ENCODE measurements around the gene ARHGAP42.
"Not testable (repeated sequence)": the region's sequence is repeated elsewhere in the genome, so short reads cannot be mapped to it uniquely, and the experiment has no call there.

The ARHGAP42 gene

GRCh38 chr11:100888836-100889235, 201.7 kb downstream of the ARHGAP42 start:
- H3K9me3 ChIP-seq (ENCODE audit: low read length) = no peaks in the 10 kb centered on the region
- no peaks in the 10 kb centered on the region for H3K36me3 ChIP-seq (ENCODE audit: insufficient read depth, low read length)
- no peak overlapping the region for H3K9ac ChIP-seq (ENCODE audit: low read length)
- H3K4me1 ChIP-seq (ENCODE audit: insufficient read depth, low read length) = no peaks in the 10 kb centered on the region
- no peak overlapping the region for H3K27ac ChIP-seq (ENCODE audit: low read depth, low read length)
- H3K27me3 ChIP-seq (ENCODE audit: control insufficient read depth in 1 of 2, insufficient read depth in 2 of 2, low read length in 2 of 2) = no peaks in the 10 kb centered on the region
- H3K4me3 ChIP-seq (ENCODE audit: low read depth in 1 of 2, low read length in 2 of 2) = no peak overlapping the region

GRCh38 chr11:100889758-100890157, 202.7 kb downstream of the ARHGAP42 start:
- no peaks in the 10 kb centered on the region for H3K4me1 ChIP-seq (ENCODE audit: insufficient read depth, low read length)

GRCh38 chr11:100890789-100891188, 203.7 kb downstream of the ARHGAP42 start:
- Histone ChIP-seq H3K9ac (ENCODE audit: low read length) (no peak overlapping the region), H3K4me3 (ENCODE audit: low read depth in 1 of 2, low read length in 2 of 2) (no peak overlapping the region), H3K9me3 (ENCODE audit: low read length) (no peaks in the 10 kb centered on the region), H3K27ac (ENCODE audit: low read depth, low read length) (no peak overlapping the region), H3K4me1 (ENCODE audit: insufficient read depth, low read length) (no peaks in the 10 kb centered on the region), H3K27me3 (ENCODE audit: control insufficient read depth in 1 of 2, insufficient read depth in 2 of 2, low read length in 2 of 2) (no peaks in the 10 kb centered on the region), H3K36me3 (ENCODE audit: insufficient read depth, low read length) (no peaks in the 10 kb centered on the region)

More at GRCh38 chr11:100889758-100890157, 202.7 kb downstream of the ARHGAP42 start:
- Histone ChIP-seq H3K27me3 (ENCODE audit: control insufficient read depth in 1 of 2, insufficient read depth in 2 of 2, low read length in 2 of 2) (no peaks in the 10 kb centered on the region), H3K9me3 (ENCODE audit: low read length) (no peaks in the 10 kb centered on the region), H3K36me3 (ENCODE audit: insufficient read depth, low read length) (no peaks in the 10 kb centered on the region), H3K4me3 (ENCODE audit: low read depth in 1 of 2, low read length in 2 of 2) (no peak overlapping the region), H3K27ac (ENCODE audit: low read depth, low read length) (no peak overlapping the region), H3K9ac (ENCODE audit: low read length) (no peak overlapping the region)

DNA sequence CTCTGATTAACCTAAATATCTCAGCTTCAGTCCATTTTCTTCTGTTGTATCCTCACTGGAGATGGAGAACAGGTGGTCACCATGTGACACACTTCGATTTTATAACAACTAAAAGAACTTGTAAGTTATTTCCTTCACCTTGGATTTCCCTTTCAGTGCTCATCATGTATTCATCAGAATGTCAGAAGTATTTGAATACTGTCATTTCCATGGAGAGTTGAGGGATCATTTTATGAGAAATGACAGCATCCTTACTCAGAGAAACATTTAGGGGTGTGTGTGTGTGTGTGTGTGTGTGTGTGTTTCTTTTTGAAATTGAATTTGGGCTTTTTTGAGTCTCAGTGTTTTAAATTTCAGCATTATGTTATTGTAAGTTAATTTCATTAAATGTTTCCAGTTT, 205.8 kb downstream of the ARHGAP42 start:
- Histone ChIP-seq H3K9me3 (ENCODE audit: low read length) (no peaks in the 10 kb centered on the region), H3K9ac (ENCODE audit: low read length) (no peak overlapping the region), H3K36me3 (ENCODE audit: insufficient read depth, low read length) (no peaks in the 10 kb centered on the region), H3K4me1 (ENCODE audit: insufficient read depth, low read length) (no peaks in the 10 kb centered on the region), H3K27me3 (ENCODE audit: control insufficient read depth in 1 of 2, insufficient read depth in 2 of 2, low read length in 2 of 2) (no peaks in the 10 kb centered on the region), H3K27ac (ENCODE audit: low read depth, low read length) (no peak overlapping the region), H3K4me3 (ENCODE audit: low read depth in 1 of 2, low read length in 2 of 2) (no peak overlapping the region)

- H3K27ac ChIP-seq (ENCODE audit: low read depth, low read length) = no peak overlapping the region
- no peaks in the 10 kb centered on the region for H3K4me1 ChIP-seq (ENCODE audit: insufficient read depth, low read length)
- no peaks in the 10 kb centered on the region for H3K36me3 ChIP-seq (ENCODE audit: insufficient read depth, low read length)
- no peaks in the 10 kb centered on the region for H3K27me3 ChIP-seq (ENCODE audit: control insufficient read depth in 1 of 2, insufficient read depth in 2 of 2, low read length in 2 of 2)
- H3K9ac ChIP-seq (ENCODE audit: low read length) = no peak overlapping the region
- no peak overlapping the region for H3K4me3 ChIP-seq (ENCODE audit: low read depth in 1 of 2, low read length in 2 of 2)
- H3K9me3 ChIP-seq (ENCODE audit: low read length) = no peaks in the 10 kb centered on the region
Measured at GRCh38 chr11:100895449-100895848, 208.4 kb downstream of the ARHGAP42 start.

- H3K27ac ChIP-seq (ENCODE audit: low read depth, low read length); H3K9me3 ChIP-seq (ENCODE audit: low read length); H3K27me3 ChIP-seq (ENCODE audit: control insufficient read depth in 1 of 2, insufficient read depth in 2 of 2, low read length in 2 of 2); H3K36me3 ChIP-seq (ENCODE audit: insufficient read depth, low read length); H3K4me1 ChIP-seq (ENCODE audit: insufficient read depth, low read length); H3K4me3 ChIP-seq (ENCODE audit: low read depth in 1 of 2, low read length in 2 of 2); H3K9ac ChIP-seq (ENCODE audit: low read length): not testable (repeated sequence)
Measured at GRCh38 chr11:100895976-100896375, 208.9 kb downstream of the ARHGAP42 start.

- H3K27ac ChIP-seq (ENCODE audit: low read depth, low read length); H3K9ac ChIP-seq (ENCODE audit: low read length); H3K4me1 ChIP-seq (ENCODE audit: insufficient read depth, low read length); H3K4me3 ChIP-seq (ENCODE audit: low read depth in 1 of 2, low read length in 2 of 2); H3K9me3 ChIP-seq (ENCODE audit: low read length); H3K36me3 ChIP-seq (ENCODE audit: insufficient read depth, low read length); H3K27me3 ChIP-seq (ENCODE audit: control insufficient read depth in 1 of 2, insufficient read depth in 2 of 2, low read length in 2 of 2): not testable (repeated sequence)
Measured at GRCh38 chr11:100901471-100901870, 214.4 kb downstream of the ARHGAP42 start.

- no peaks in the 10 kb centered on the region for H3K9me3 ChIP-seq (ENCODE audit: low read length)
- H3K4me1 ChIP-seq (ENCODE audit: insufficient read depth, low read length) = no peaks in the 10 kb centered on the region
- H3K27me3 ChIP-seq (ENCODE audit: control insufficient read depth in 1 of 2, insufficient read depth in 2 of 2, low read length in 2 of 2) = no peaks in the 10 kb centered on the region
- H3K36me3 ChIP-seq (ENCODE audit: insufficient read depth, low read length) = no peaks in the 10 kb centered on the region
- no peak overlapping the region for H3K4me3 ChIP-seq (ENCODE audit: low read depth in 1 of 2, low read length in 2 of 2)
- H3K27ac ChIP-seq (ENCODE audit: low read depth, low read length) = no peak overlapping the region
- no peak overlapping the region for H3K9ac ChIP-seq (ENCODE audit: low read length)
Measured at GRCh38 chr11:100902454-100903141, 215.5 kb downstream of the ARHGAP42 start.

- Histone ChIP-seq H3K9me3 (ENCODE audit: low read length) (no peaks in the 10 kb centered on the region), H3K9ac (ENCODE audit: low read length) (no peak overlapping the region), H3K27ac (ENCODE audit: low read depth, low read length) (no peak overlapping the region), H3K27me3 (ENCODE audit: control insufficient read depth in 1 of 2, insufficient read depth in 2 of 2, low read length in 2 of 2) (no peaks in the 10 kb centered on the region), H3K4me1 (ENCODE audit: insufficient read depth, low read length) (no peaks in the 10 kb centered on the region), H3K4me3 (ENCODE audit: low read depth in 1 of 2, low read length in 2 of 2) (no peak overlapping the region), H3K36me3 (ENCODE audit: insufficient read depth, low read length) (no peaks in the 10 kb centered on the region)
Measured at GRCh38 chr11:100903284-100903683, 216.2 kb downstream of the ARHGAP42 start.

DNA sequence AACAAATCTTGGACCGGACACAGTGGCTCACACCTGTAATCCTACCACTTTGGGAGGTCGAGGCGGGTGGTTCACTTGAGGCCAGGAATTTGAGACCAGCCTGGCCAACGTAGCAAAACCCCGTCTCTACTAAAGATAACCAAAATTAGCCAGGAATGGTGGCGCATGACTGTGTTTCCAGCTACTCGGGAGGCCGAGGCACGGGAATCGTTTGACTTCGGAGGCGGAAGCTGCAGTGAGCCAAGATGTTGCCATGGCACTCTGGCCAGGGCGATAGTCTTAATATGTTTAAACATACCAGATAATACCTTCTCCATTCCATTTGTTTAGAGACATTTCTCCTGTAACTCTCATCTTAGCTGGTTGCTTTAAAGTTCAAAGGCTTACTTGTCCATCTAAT, 218.6 kb downstream of the ARHGAP42 start:
- Histone ChIP-seq H3K4me3 (ENCODE audit: low read depth in 1 of 2, low read length in 2 of 2) (no peak overlapping the region), H3K27me3 (ENCODE audit: control insufficient read depth in 1 of 2, insufficient read depth in 2 of 2, low read length in 2 of 2) (no peaks in the 10 kb centered on the region), H3K9me3 (ENCODE audit: low read length) (no peaks in the 10 kb centered on the region), H3K36me3 (ENCODE audit: insufficient read depth, low read length) (no peaks in the 10 kb centered on the region), H3K27ac (ENCODE audit: low read depth, low read length) (no peak overlapping the region), H3K9ac (ENCODE audit: low read length) (no peak overlapping the region), H3K4me1 (ENCODE audit: insufficient read depth, low read length) (no peaks in the 10 kb centered on the region)

DNA sequence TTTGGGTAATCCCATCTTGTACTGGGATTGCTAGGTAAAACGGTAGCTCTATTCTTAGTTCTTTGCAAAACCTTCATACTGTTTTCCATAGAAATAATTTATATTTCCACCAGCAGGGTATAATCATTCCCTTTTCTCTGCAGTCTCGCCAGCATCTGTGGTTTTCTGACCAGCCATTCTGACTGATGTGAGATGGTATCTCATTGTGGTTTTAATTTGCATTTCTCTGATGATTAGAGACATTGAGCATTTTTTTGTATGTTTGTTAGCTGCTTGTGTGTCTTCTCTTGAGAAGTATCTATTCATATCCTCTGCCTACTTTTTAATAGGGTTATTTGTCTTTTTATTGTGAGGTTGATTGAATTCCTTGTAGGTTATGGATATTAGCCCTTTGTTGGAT, 221.7 kb downstream of the ARHGAP42 start:
- Histone ChIP-seq H3K4me3 (ENCODE audit: low read depth in 1 of 2, low read length in 2 of 2) (no peak overlapping the region), H3K27ac (ENCODE audit: low read depth, low read length) (no peak overlapping the region), H3K4me1 (ENCODE audit: insufficient read depth, low read length) (no peaks in the 10 kb centered on the region), H3K9ac (ENCODE audit: low read length) (no peak overlapping the region), H3K36me3 (ENCODE audit: insufficient read depth, low read length) (no peaks in the 10 kb centered on the region), H3K9me3 (ENCODE audit: low read length) (no peaks in the 10 kb centered on the region), H3K27me3 (ENCODE audit: control insufficient read depth in 1 of 2, insufficient read depth in 2 of 2, low read length in 2 of 2) (no peaks in the 10 kb centered on the region)

DNA sequence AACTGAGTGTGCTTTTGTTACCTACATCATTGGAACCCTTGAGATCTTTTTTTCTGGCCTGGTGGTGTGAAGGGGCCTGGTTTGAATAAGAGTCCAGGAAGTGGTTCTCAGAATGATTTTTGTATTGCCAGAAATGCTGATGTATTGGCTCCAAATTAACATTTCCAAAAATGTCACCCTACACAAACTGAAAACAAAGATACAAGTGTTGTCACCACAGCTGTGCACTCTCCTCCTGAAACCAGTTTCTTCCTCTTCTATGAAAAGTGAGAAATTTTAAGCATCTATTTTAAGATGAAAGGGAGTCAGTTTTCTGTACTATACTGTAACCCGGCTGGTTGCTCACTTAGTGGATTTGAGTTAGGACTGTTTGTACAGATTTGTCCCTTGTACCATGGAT, 223.7 kb downstream of the ARHGAP42 start:
- no peaks in the 10 kb centered on the region for H3K4me1 ChIP-seq (ENCODE audit: insufficient read depth, low read length)
- no peaks in the 10 kb centered on the region for H3K36me3 ChIP-seq (ENCODE audit: insufficient read depth, low read length)
- H3K27me3 ChIP-seq (ENCODE audit: control insufficient read depth in 1 of 2, insufficient read depth in 2 of 2, low read length in 2 of 2) = no peaks in the 10 kb centered on the region
- H3K9me3 ChIP-seq (ENCODE audit: low read length) = no peaks in the 10 kb centered on the region
- no peak overlapping the region for H3K4me3 ChIP-seq (ENCODE audit: low read depth in 1 of 2, low read length in 2 of 2)
- no peak overlapping the region for H3K9ac ChIP-seq (ENCODE audit: low read length)
- no peak overlapping the region for H3K27ac ChIP-seq (ENCODE audit: low read depth, low read length)

Measured in muscle layer of colon (tissue), 2 donors.